Osteoblast (primary cell): ENCODE data around the gene VDAC1. TPM values are rescaled to one million over a fixed set of nuclear protein-coding genes. Genes with fewer than 3 reads are reported as not detected.

Experiments used
- DNase-seq: peaks from one replicate; pipeline ENCODE4 v3.0.0; 2011; ENCODE audit warnings: low spot score, mixed read lengths; ENCODE audit not compliant: insufficient read length; ENCODE audit errors: missing footprints
- H2AFZ ChIP-seq: 2 replicates; pipeline ENCODE4 v1.6.0; 2011; ENCODE audit warnings: mild to moderate bottlenecking, low read length
- H3K27ac ChIP-seq: 2 replicates; pipeline ENCODE4 v1.5.1; 2011; ENCODE audit warnings: mild to moderate bottlenecking, low read depth, low read length, moderate library complexity
- H3K27me3 ChIP-seq: 2 replicates; pipeline ENCODE4 v1.6.0; 2012; ENCODE audit warnings: mild to moderate bottlenecking, control low read depth, inconsistent platforms, low read length, moderate library complexity; ENCODE audit not compliant: insufficient read depth
- H3K36me3 ChIP-seq: 2 replicates; pipeline ENCODE4 v1.5.1; 2011; ENCODE audit warnings: mild to moderate bottlenecking, low read length, control low read depth, moderate library complexity; ENCODE audit not compliant: insufficient read depth
- H3K4me1 ChIP-seq: 2 replicates; pipeline ENCODE4 v1.5.1; 2011; ENCODE audit warnings: mild to moderate bottlenecking, low read length, control low read depth, moderate library complexity; ENCODE audit not compliant: insufficient read depth
- H3K4me2 ChIP-seq: 2 replicates; pipeline ENCODE4 v1.6.0; 2011; ENCODE audit warnings: mild to moderate bottlenecking, low read length; ENCODE audit not compliant: insufficient read depth
- H3K4me3 ChIP-seq: fragments of 200-600 bp; sonication (generic); 3 replicates; pipeline ENCODE4 v1.5.1; 2012; ENCODE audit warnings: mild to moderate bottlenecking, low read length, inconsistent platforms; ENCODE audit not compliant: insufficient read depth
- H3K79me2 ChIP-seq: 2 replicates; pipeline ENCODE4 v1.6.0; 2012; ENCODE audit warnings: mild to moderate bottlenecking, low read length, control low read depth, inconsistent platforms; ENCODE audit not compliant: insufficient read depth
- H3K9me3 ChIP-seq: 2 replicates; pipeline ENCODE4 v1.5.1; 2011; ENCODE audit warnings: low read depth, low read length, control low read depth
- H4K20me1 ChIP-seq: 2 replicates; pipeline ENCODE4 v1.6.0; 2012; ENCODE audit warnings: mild to moderate bottlenecking, low read length, control low read depth; ENCODE audit not compliant: insufficient read depth
- total RNA-seq: library from RNA; depleted of rRNA; stranded (reverse); fragments of >200 nt; gene quantifications from 2 replicates; pipeline ENCODE4 v1.2.3, GENCODE V29; 2012
- TF ChIP-seq, protein P1 (sequence below): IDR thresholded peaks from 2 replicates; pipeline ENCODE4 v1.5.1; 2011; ENCODE audit warnings: mild to moderate bottlenecking, low read depth, low read length, moderate library complexity; ENCODE audit errors: extremely low read depth

Gene VDAC1
- total RNA-seq, 1 donor: 264 TPM

DNA sequence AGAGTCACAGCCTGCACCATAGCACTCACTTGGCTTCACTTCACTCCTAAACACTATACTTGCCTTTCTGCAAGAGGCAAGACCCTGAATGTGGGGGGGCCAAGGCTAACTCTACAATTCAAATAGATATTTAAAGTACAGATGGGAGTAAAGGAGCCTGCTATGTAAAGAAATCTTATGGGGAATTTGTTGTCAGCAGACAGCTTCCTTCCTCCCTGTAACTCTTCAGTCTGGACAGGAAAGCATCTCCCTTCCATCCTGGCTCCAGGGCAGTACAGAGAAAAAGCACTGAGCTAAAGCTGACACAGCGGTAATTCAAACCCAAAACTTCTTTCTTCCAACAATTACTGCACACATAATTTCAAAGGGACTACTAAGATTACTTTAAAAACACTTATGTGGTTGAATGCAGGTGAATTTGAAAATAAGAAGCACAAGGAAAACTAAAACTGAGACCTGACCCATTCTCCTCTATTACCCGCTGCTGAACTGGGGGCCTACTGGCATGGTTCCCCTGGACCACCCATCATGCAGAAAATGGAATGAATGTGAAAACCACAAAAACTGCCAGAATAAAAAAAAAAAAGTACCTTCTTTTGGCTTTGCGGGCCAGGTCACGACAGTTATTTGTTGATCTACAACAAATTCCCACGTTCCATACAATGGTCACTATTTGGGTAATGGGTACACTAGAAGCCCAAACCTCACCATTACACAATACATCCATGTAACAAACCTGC lies 13.4 kb downstream of the VDAC1 start:
- Histone ChIP-seq H3K9me3 (no peaks in the 10 kb centered on the region), H3K27ac (no peak overlapping the region), H3K4me1 (peaks cover 38% of the 10 kb centered on the region), H3K4me3 (no peak overlapping the region), H3K4me2 (no peak overlapping the region), H3K36me3 (peaks cover 47% of the 10 kb centered on the region), H2AFZ (no peak overlapping the region), H3K27me3 (no peaks in the 10 kb centered on the region), H3K79me2 (peaks cover 96% of the 10 kb centered on the region), H4K20me1 (peaks cover 57% of the 10 kb centered on the region)
- TF ChIP-seq, protein P1, sequence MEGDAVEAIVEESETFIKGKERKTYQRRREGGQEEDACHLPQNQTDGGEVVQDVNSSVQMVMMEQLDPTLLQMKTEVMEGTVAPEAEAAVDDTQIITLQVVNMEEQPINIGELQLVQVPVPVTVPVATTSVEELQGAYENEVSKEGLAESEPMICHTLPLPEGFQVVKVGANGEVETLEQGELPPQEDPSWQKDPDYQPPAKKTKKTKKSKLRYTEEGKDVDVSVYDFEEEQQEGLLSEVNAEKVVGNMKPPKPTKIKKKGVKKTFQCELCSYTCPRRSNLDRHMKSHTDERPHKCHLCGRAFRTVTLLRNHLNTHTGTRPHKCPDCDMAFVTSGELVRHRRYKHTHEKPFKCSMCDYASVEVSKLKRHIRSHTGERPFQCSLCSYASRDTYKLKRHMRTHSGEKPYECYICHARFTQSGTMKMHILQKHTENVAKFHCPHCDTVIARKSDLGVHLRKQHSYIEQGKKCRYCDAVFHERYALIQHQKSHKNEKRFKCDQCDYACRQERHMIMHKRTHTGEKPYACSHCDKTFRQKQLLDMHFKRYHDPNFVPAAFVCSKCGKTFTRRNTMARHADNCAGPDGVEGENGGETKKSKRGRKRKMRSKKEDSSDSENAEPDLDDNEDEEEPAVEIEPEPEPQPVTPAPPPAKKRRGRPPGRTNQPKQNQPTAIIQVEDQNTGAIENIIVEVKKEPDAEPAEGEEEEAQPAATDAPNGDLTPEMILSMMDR: no peak
- DNase-seq: no peak

DNA sequence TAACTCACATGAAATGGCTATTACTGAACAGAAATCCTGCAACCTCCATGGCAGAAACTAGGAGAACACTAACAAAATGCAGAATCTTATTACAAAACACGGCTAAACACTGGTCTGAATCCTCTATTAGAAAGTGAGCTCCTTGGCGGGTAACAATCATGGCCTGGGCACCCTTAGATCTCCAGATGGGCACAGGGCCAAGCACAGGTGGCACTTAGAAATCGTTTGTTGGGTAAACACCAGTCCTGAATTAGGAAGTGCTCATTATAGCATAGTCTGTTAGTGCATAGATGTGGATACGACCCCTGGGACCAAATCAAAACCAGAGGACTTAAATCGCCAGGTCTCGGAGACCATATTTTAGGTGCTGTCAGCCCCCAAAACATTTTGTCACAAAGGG lies 14.4 kb downstream of the VDAC1 start:
- Histone ChIP-seq H3K27ac (no peak overlapping the region), H3K4me2 (no peak overlapping the region), H3K79me2 (peaks cover 96% of the 10 kb centered on the region), H2AFZ (no peak overlapping the region), H3K27me3 (no peaks in the 10 kb centered on the region), H3K9me3 (no peaks in the 10 kb centered on the region), H3K4me3 (no peak overlapping the region), H4K20me1 (peaks cover 54% of the 10 kb centered on the region), H3K36me3 (peaks cover 55% of the 10 kb centered on the region), H3K4me1 (peaks cover 29% of the 10 kb centered on the region)
- DNase-seq: peak; percentile 8
- TF ChIP-seq, protein P1: no peak

DNA sequence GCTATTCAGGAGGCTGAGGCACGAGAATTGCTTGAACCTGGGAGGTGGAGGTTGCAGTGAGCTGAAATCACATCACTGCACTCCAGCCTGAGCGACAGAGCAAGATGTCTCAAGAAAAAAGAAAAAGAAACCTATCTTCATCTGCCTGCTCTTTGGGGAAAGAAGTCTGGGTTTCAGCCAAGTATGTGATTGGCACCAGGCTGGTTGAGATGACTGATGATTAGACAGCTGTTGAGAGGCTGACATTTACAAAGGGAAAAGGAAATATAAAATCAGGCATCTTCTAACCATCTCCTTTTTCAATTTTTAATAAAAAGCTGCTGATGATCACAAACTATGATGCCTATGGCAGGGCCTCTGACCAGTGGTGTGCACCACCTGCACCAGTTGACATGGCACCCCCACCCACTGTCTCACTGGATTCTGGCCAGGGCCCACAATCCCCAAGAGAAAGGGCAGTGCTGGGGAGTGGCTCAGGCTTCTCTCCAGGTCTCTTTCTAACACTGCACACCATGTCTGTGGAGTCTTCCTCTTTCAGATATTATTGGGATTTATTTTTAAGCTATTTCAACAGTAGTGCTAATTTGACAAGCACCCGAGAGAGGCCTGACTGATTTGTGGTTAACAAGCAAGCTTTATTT lies 19.1 kb downstream of the VDAC1 start:
- peaks cover 86% of the 10 kb centered on the region for H3K79me2 ChIP-seq
- TF ChIP-seq, protein P1: no peak
- H4K20me1 ChIP-seq: peaks cover 38% of the 10 kb centered on the region
- H3K9me3 ChIP-seq: no peaks in the 10 kb centered on the region
- no peak overlapping the region for H2AFZ ChIP-seq
- peaks cover 72% of the 10 kb centered on the region for H3K36me3 ChIP-seq
- no peaks in the 10 kb centered on the region for H3K4me1 ChIP-seq
- H3K27ac ChIP-seq: no peak overlapping the region
- no peak overlapping the region for H3K4me2 ChIP-seq
- no peak overlapping the region for H3K4me3 ChIP-seq
- DNase-seq: peak; percentile 19
- H3K27me3 ChIP-seq: no peaks in the 10 kb centered on the region

DNA sequence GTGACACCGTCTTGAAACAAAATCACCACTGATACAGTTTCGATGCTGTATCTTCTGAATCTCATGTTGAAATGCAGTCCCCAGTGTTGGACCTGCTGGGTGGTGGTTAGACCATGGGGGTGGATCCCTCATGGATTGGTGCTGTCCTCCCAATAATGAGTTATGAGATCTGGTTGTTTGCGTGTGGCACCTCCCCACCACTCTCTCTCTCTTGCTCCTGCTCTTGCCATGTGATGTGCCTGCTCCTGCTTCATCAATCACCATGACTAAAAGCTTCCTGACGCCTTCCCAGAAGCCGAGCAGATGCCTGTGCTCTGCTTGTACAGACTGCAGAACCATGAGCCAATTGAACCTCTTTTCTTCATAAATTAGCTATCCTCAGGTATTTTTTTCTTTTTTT lies 21.1 kb downstream of the VDAC1 start:
- no peaks in the 10 kb centered on the region for H3K9me3 ChIP-seq
- no peak overlapping the region for H2AFZ ChIP-seq
- peaks cover 75% of the 10 kb centered on the region for H3K79me2 ChIP-seq
- no peak overlapping the region for H3K4me3 ChIP-seq
- no peak overlapping the region for H3K27ac ChIP-seq
- no peaks in the 10 kb centered on the region for H3K27me3 ChIP-seq
- TF ChIP-seq, protein P1: no peak
- H3K36me3 ChIP-seq: peaks cover 67% of the 10 kb centered on the region
- H3K4me1 ChIP-seq: peaks cover 4% of the 10 kb centered on the region
- peaks cover 31% of the 10 kb centered on the region for H4K20me1 ChIP-seq
- H3K4me2 ChIP-seq: no peak overlapping the region
- no peak for DNase-seq
